Stimulated activated CD8-positive, alpha-beta memory T cell treated with anti-CD3 and anti-CD28 coated beads, Interleukin-15, amount 100 ng/mL, for 4 hours (primary cell): ENCODE data around the gene TTL.
"Not testable (repeated sequence)": the region's sequence is repeated elsewhere in the genome, so short reads cannot be mapped to it uniquely, and the experiment has no call there.

ENCODE experiments used
- DNase-seq, 2 donors: peaks; one replicate each; pipeline ENCODE4 v3.0.0-alpha.2; 2020; ENCODE audit warnings: low read depth in 2 of 2

Gene TTL

GRCh38 chr2:112520234-112520783 lies 38.4 kb downstream of the TTL start:
- DNase-seq, result no peak

GRCh38 chr2:112523291-112523777 lies 41.4 kb downstream of the TTL start:
- no peak for DNase-seq

- DNase-seq, result not testable (repeated sequence)
Measured at GRCh38 chr2:112524276-112524675, 42.3 kb downstream of the TTL start.

- DNase-seq, result no peak
Measured at GRCh38 chr2:112528541-112528940, 46.6 kb downstream of the TTL start.

GRCh38 chr2:112529757-112530156 lies 47.8 kb downstream of the TTL start:
- DNase-seq, result no peak

GRCh38 chr2:112530728-112531127 lies 48.8 kb downstream of the TTL start:
- DNase-seq, result no peak

GRCh38 chr2:112534826-112535225 lies 52.9 kb downstream of the TTL start:
- DNase-seq, result no peak

GRCh38 chr2:112536665-112537064 lies 54.7 kb downstream of the TTL start:
- DNase-seq, result not testable (repeated sequence)

GRCh38 chr2:112539306-112539705 lies 57.4 kb downstream of the TTL start:
- DNase-seq, result no peak

- DNase-seq, result no peak
Measured at GRCh38 chr2:112540906-112541305, 59.0 kb downstream of the TTL start.

- peak; percentile 42 to 59 for DNase-seq
Measured at GRCh38 chr2:112541315-112542122, 59.6 kb downstream of the TTL start.

GRCh38 chr2:112542123-112542983 lies 60.4 kb downstream of the TTL start, which contains the start of gene POLR1B:
Gene POLR1B (plus strand): TSS chr2:112542465. CDS start chr2:112542495, 30 bp downstream.
- peak; percentile 60 to 63 for DNase-seq

GRCh38 chr2:112542984-112543661 lies 61.2 kb downstream of the TTL start:
- DNase-seq, result no peak

GRCh38 chr2:112547333-112547732 lies 65.4 kb downstream of the TTL start:
- no peak for DNase-seq

GRCh38 chr2:112548980-112549379 lies 67.0 kb downstream of the TTL start:
- DNase-seq, result no peak

GRCh38 chr2:112566104-112566503 lies 84.1 kb downstream of the TTL start:
- DNase-seq, result no peak

- not testable (repeated sequence) for DNase-seq
Measured at GRCh38 chr2:112566508-112566907, 84.6 kb downstream of the TTL start.

- DNase-seq, result no peak
Measured at GRCh38 chr2:112572005-112572404, 90.0 kb downstream of the TTL start.

- DNase-seq, result no peak
Measured at GRCh38 chr2:112577756-112578155, 95.8 kb downstream of the TTL start.

- no peak for DNase-seq
Measured at GRCh38 chr2:112579241-112579640, 97.3 kb downstream of the TTL start.

- DNase-seq, result no peak
Measured at GRCh38 chr2:112580084-112580483, 98.1 kb downstream of the TTL start.

GRCh38 chr2:112582314-112582746 lies 100.4 kb downstream of the TTL start:
- no peak for DNase-seq
